Astrocyte of the cerebellum (primary cell): ENCODE data around the gene TMED9.

Experiments used
- DNase-seq: peaks from one replicate; pipeline ENCODE4 v3.0.0-alpha.2; 2011; ENCODE audit warnings: low read depth
- H3K4me3 ChIP-seq: 2 replicates; pipeline ENCODE4 v1.5.1; 2011; ENCODE audit warnings: mild to moderate bottlenecking, low read depth, low read length, moderate library complexity
- CTCF ChIP-seq: IDR thresholded peaks from 2 replicates; pipeline ENCODE4 v1.5.1; 2012; ENCODE audit warnings: low read length, low read depth, moderate library complexity, mild to moderate bottlenecking; ENCODE audit errors: missing control alignments
- in situ Hi-C: cut with HindIII; loops from 2 replicates; pipeline ENCODE4 v1.10.0; 2017; ENCODE audit warnings: low sequenced_read_pairs

TMED9 gene

DNA sequence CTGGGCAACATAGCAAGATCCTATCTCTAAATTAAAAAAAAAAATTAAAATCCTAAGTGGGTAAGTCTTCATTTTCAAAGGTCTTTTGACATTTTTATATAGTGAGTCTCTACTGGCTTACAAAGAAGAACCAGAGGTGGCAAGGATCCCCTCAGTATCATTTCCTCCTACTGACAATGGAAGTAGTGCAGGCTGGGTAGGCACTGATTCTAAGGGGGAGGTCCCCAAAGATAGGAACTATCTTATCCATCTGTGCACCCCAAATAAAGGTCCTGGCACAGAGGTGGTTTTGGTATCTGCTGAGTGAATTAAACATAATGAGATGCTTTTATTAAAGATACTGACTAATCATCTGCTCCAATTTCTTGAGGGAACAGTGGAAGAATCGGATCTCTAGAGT lies 41.9 kb upstream of the TMED9 start:
- in situ Hi-C loops: no loop called here
- no peak for TF ChIP-seq CTCF
- no peak for DNase-seq
- no peak overlapping the region for H3K4me3 ChIP-seq

DNA sequence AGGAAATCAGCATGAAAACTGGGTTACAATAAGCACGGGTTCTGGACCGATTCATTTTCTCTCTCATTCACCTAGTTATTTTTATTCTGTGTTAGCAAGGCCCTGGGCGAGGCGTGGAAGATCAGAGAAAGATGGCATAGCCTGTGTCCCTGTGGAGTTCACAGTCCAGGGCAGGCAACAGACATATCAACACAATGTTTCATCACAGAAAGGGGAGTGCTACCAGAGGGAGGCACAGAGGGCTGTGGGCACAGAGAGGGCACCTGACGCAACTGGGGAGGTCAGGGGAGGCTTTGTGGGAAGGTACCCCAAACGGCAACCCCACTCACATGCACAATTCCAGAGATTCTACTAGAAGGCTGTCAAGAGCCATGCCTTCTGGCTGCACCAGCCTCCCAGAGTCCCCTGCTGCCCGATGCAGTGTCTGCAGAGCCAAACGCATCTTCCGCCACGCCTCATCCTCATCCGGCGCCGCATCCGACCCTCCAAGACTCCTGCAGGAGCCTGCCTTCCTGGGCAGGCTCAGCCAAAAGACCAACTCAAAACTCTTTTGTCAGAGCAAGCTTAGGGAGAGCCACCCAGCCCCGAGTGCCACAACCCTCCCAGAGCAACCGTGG lies 39.1 kb upstream of the TMED9 start:
- no peak for TF ChIP-seq CTCF
- peak overlapping the region; percentile 80 for H3K4me3 ChIP-seq
- DNase-seq: no peak
- in situ Hi-C loops: no loop called here

GRCh38 chr5:177553671-177554429 lies 38.2 kb upstream of the TMED9 start:
- in situ Hi-C loops: no loop called here
- DNase-seq: no peak
- H3K4me3 ChIP-seq: peak overlapping the region; percentile 80
- no peak for TF ChIP-seq CTCF

GRCh38 chr5:177554474-177555111 lies 37.4 kb upstream of the TMED9 start, which contains the start of gene FAM193B:
Gene FAM193B, minus strand, starts transcription at chr5:177554563. Its CDS starts 105 bp downstream, at chr5:177554458.
- in situ Hi-C loops: no loop called here
- TF ChIP-seq CTCF: peak; percentile 13
- DNase-seq: peak; percentile 65
- H3K4me3 ChIP-seq: peak within 1 kb of the TSS; percentile 80

GRCh38 chr5:177555228-177555627 lies 36.8 kb upstream of the TMED9 start:
- peak overlapping the region; percentile 44 for H3K4me3 ChIP-seq
- TF ChIP-seq CTCF: no peak
- in situ Hi-C loops: no loop called here
- no peak for DNase-seq

DNA sequence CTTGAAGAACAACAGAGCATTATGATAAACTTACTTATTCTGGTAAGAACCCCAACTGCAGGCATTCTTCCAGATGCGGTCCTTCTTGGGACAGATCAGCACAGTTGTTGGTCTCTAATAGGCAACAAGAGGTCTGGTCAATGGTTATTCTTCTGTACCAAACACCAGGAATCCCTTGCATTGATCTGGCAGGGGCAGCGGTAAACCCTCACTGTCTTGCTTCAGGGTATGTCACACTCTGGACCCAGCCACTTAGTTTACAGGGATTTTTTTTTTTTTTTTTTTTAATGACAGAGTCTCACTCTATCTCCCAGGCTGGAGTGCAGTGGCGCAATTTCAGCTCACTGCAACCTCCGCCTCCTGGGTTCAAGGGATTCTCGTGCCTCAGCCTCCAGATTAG lies 36.3 kb upstream of the TMED9 start:
- in situ Hi-C loops: no loop called here

More for the DNA sequence above, 36.3 kb upstream of the TMED9 start:
- DNase-seq: no peak
- no peak for TF ChIP-seq CTCF
- no peak overlapping the region for H3K4me3 ChIP-seq
